ENCODE data around the gene CNGA4.

GRCh38 chr11:6219359-6219758, 19.5 kb upstream of the CNGA4 start:
- TF ChIP-seq CTCF (IDR thresholded peaks at IDR 0.05) (no peak), POLR2AphosphoS5 (IDR thresholded peaks at IDR 0.05) (no peak), EP300 (IDR thresholded peaks at IDR 0.05) (no peak)
